ENCODE results near the gene ATAD1.
"Not testable (repeated sequence)": the region's sequence is repeated elsewhere in the genome, so short reads cannot be mapped to it uniquely, and the experiment has no call there.

Gene ATAD1

DNA sequence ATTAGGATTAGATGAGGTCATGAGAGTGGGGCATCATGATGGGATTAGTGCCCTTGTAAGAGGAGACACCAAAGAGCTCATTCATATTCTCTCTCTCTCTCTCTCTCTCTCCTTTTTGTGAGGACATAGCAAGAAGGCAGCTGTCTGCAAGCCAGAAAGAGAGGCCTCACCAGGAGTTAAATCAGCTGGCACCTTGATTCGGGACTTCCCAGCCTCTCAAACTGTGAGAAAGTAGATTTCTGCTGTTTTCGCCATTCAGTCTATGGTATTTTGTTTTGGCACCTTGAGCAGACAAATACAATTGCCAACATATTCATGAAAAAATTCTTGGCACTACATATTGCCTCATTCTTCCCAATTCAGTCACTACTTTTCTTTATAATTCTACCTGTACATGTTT lies 20.6 kb upstream of the ATAD1 start:
- Histone ChIP-seq H3K4me3 (no peak overlapping the region), H3K27me3 (no peaks in the 10 kb centered on the region), H3K36me3 (no peaks in the 10 kb centered on the region), H3K27ac (no peak overlapping the region), H3K4me1 (no peaks in the 10 kb centered on the region), H3K9me3 (no peaks in the 10 kb centered on the region)
- intact Hi-C loops (cut with DNase I; ENCODE audit: low total_unique reads), result no loop called here
- DNase-seq, result no peak
- TF ChIP-seq, protein P1, sequence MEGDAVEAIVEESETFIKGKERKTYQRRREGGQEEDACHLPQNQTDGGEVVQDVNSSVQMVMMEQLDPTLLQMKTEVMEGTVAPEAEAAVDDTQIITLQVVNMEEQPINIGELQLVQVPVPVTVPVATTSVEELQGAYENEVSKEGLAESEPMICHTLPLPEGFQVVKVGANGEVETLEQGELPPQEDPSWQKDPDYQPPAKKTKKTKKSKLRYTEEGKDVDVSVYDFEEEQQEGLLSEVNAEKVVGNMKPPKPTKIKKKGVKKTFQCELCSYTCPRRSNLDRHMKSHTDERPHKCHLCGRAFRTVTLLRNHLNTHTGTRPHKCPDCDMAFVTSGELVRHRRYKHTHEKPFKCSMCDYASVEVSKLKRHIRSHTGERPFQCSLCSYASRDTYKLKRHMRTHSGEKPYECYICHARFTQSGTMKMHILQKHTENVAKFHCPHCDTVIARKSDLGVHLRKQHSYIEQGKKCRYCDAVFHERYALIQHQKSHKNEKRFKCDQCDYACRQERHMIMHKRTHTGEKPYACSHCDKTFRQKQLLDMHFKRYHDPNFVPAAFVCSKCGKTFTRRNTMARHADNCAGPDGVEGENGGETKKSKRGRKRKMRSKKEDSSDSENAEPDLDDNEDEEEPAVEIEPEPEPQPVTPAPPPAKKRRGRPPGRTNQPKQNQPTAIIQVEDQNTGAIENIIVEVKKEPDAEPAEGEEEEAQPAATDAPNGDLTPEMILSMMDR (IDR thresholded peaks at IDR 0.05), result no peak

DNA sequence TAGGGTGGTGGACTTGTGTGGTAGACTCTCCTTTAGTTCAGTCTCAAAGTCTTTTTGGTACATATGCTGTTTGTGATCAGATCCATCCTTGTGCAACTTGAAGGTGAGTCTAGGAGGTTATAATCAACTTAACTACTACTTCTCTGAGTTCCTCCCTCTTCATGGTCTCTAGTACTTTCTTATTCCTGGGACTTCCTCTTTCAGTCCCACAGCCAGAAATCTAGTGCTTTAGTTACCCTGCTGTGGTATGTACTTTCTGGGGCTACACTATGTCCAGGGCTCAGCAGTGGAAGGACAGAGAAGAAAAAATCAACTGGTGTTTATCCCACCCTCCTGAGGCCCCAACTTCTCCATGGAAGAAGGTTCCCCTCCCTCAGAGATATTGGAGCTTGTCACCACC lies 19.4 kb upstream of the ATAD1 start:
- no peaks in the 10 kb centered on the region for H3K4me1 ChIP-seq
- H3K27ac ChIP-seq, result no peak overlapping the region
- no peaks in the 10 kb centered on the region for H3K9me3 ChIP-seq
- H3K36me3 ChIP-seq, result no peaks in the 10 kb centered on the region
- DNase-seq, result no peak
- H3K4me3 ChIP-seq, result no peak overlapping the region
- intact Hi-C loops (cut with DNase I; ENCODE audit: low total_unique reads), result no loop called here
- no peaks in the 10 kb centered on the region for H3K27me3 ChIP-seq
- TF ChIP-seq, protein P1 (IDR thresholded peaks at IDR 0.05), result no peak

DNA sequence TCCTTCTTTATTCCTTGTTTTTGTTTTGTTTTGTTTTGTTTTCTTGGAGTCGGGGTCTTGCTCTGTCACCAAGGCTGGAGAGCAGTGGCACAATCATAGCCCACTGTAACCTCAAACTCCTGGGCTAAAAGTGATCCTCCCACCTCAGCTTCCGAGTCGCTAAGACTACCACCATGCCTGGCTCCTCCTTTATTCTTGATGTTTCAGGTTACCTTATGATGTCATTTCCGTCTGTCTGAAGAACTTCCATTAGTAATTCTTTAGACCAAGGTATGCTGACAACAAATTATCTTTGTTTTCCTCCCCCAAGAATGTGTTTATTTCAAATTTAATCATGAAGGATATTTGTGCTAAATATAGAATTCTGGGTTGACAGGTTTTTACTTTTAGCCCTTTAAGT lies 18.1 kb upstream of the ATAD1 start:
- intact Hi-C loops (cut with DNase I; ENCODE audit: low total_unique reads), result no loop called here
- no peaks in the 10 kb centered on the region for H3K27me3 ChIP-seq
- H3K27ac ChIP-seq, result no peak overlapping the region
- no peak overlapping the region for H3K4me3 ChIP-seq
- no peak for DNase-seq
- no peaks in the 10 kb centered on the region for H3K36me3 ChIP-seq
- no peaks in the 10 kb centered on the region for H3K4me1 ChIP-seq
- H3K9me3 ChIP-seq, result no peaks in the 10 kb centered on the region
- TF ChIP-seq, protein P1 (IDR thresholded peaks at IDR 0.05), result no peak

DNA sequence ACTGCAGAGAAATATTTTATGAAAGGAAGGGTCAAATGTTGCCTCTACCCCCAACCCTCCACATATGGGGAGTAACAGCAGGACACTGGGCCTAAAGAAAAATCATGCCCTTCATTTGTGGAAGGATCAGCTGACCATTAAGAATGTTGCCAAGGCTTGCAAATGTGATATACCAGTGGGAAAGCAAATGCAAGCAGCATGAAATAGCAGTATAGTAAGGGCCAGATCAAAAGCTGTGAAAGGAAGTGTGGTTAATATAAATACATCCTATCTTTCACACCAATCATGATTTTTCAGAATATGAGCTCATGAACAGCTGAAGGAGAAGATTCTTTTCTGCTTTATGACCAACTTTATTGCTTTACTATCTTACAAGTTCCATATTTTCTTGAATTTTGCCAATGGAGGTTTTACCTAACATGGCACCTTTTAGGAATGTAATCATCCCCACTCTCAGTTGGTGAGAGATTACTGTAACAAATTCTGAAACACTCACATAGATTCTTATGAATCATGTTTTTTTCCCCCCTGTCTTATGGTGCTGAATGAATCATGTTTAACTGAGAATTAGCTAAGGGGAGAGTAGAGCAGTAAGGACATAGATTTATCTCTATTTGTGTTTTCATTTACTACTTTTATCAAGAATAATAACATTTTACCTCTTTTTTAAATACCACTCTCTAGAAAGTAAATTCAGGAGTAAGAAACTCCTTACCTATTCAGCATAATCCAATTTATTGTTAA lies 12.1 kb upstream of the ATAD1 start:
- TF ChIP-seq, protein P1 (IDR thresholded peaks at IDR 0.05), result no peak
- no peaks in the 10 kb centered on the region for H3K36me3 ChIP-seq
- no peak overlapping the region for H3K27ac ChIP-seq
- no peak for DNase-seq
- intact Hi-C loops (cut with DNase I; ENCODE audit: low total_unique reads), result no loop called here
- no peak overlapping the region for H3K4me3 ChIP-seq
- H3K9me3 ChIP-seq, result no peaks in the 10 kb centered on the region
- H3K4me1 ChIP-seq, result no peaks in the 10 kb centered on the region
- no peaks in the 10 kb centered on the region for H3K27me3 ChIP-seq

DNA sequence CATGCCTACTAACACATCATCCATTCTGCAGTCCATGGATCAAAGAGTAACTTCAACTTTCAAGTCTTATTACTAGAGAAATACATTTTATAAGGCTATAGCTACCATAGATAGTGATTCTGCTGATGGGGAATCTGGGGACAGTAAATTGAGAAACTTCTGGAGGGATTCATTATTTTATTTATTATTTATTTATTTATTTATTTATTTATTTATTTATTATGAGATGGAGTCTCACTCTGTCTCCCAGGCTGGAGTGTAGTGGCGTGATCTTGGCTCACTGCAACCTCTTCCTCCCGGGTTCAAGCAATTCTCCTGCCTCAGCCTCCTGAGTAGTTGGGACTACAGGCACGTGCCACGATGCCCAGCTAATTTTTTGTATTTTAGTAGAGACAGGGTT lies 11.0 kb upstream of the ATAD1 start:
- intact Hi-C loops (cut with DNase I; ENCODE audit: low total_unique reads); H3K4me3 ChIP-seq; H3K36me3 ChIP-seq; H3K4me1 ChIP-seq; DNase-seq; H3K27me3 ChIP-seq; H3K27ac ChIP-seq; H3K9me3 ChIP-seq: not testable (repeated sequence)

DNA sequence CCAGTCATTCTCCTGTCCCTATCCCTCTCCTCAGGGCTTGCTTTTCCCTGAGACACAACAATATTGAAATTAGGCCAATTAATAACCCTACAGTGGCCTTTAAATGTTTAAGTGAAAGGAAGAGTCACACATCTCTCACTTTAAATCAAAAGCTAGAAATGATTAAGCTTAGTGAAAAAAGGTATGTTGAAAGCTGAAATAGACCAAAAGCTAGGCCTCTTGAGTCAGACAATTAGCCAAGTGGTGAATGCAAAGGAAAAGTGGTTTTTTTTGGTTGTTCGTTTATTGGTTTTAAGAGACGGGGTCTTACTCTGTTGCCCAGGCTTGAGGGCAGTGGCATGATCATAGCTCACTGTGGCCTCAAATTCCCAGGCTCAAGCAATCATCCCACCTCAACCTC lies 9.7 kb upstream of the ATAD1 start:
- DNase-seq, result no peak
- TF ChIP-seq, protein P1 (IDR thresholded peaks at IDR 0.05), result no peak
- H3K27me3 ChIP-seq, result no peaks in the 10 kb centered on the region
- H3K9me3 ChIP-seq, result no peaks in the 10 kb centered on the region
- H3K27ac ChIP-seq, result no peak overlapping the region
- H3K4me3 ChIP-seq, result no peak overlapping the region
- H3K4me1 ChIP-seq, result no peaks in the 10 kb centered on the region
- no peaks in the 10 kb centered on the region for H3K36me3 ChIP-seq
- intact Hi-C loops (cut with DNase I; ENCODE audit: low total_unique reads), result no loop called here

Measured in tibial artery (tissue), 4 donors.